HepG2 (cell line): ENCODE results near the gene SPHK1. TPM values are rescaled to one million over a fixed set of nuclear protein-coding genes. Genes with fewer than 3 reads are reported as not detected.

Experiments used
- ATAC-seq: fragments of 200-7000 bp; cut with Tn5 transposase; 3 replicates; pipeline ENCODE4 v1.9.1; 2020; ENCODE audit warnings: mild to moderate bottlenecking, moderate library complexity
- BruUV-seq: library from RNA; stranded (reverse); fragments of 400-500 nt; replicated peaks from 2 replicates; lab custom pipeline; 2021; lab: Mats Ljungman, UMichigan
- CTCF ChIA-PET: fragments of 300-600 bp; formaldehyde crosslinking; extraction: SDS; loops from one replicate; lab custom pipeline; 2021; ENCODE audit warnings: low total read pairs, inconsistent platforms, low intra/inter-chr PET ratio; lab: Yijun Ruan, JAX
- POLR2A ChIA-PET: fragments of 350-600 bp; sonication (Branson Sonifier 250); formaldehyde crosslinking; loops from one replicate; lab custom pipeline; 2020; ENCODE audit warnings: antibody characterized with exemption, inconsistent platforms; lab: Yijun Ruan, JAX
- DNase-seq: peaks from one replicate; pipeline ENCODE4 v3.0.0-alpha.2; 2015; ENCODE audit warnings: low spot score
- FAIRE-seq: peaks from 3 replicates; lab custom pipeline; 2011; peaks lifted over from hg19 to GRCh38; lab: Jason Lieb, UNC
- H2AFZ ChIP-seq: one replicate; pipeline ENCODE4 v1.6.1; 2011; ENCODE audit warnings: low read length, inconsistent platforms
- H3K27ac ChIP-seq: fragments of 300-600 bp; 3 replicates; pipeline ENCODE4 v1.8.0; 2011; ENCODE audit warnings: mixed run types, mild to moderate bottlenecking, mixed read lengths, low read length, inconsistent platforms; ENCODE audit not compliant: insufficient read depth; ENCODE audit errors: extremely low read length
- H3K27me3 ChIP-seq, 2 experiments: fragments of 200-600 bp in 1 of 2; 2 replicates in 1 of 2; 3 replicates in 1 of 2; pipeline versions ENCODE4 v1.6.0 to v1.8.0; 2011; ENCODE audit warnings: low read length in 2 of 2, mild to moderate bottlenecking in 2 of 2, moderate library complexity in 2 of 2, inconsistent platforms in 1 of 2; ENCODE audit not compliant: insufficient read depth in 2 of 2, control insufficient read depth in 1 of 2
- H3K36me3 ChIP-seq, 2 experiments: fragments of 200-600 bp in 1 of 2; replicated peaks in 1 of 2; 2 replicates in 1 of 2; 3 replicates in 1 of 2; pipeline versions ENCODE4 v1.5.1 to v1.8.0; 2011; ENCODE audit warnings: low read length in 2 of 2, inconsistent platforms in 1 of 2; ENCODE audit not compliant: insufficient read depth in 2 of 2, control insufficient read depth in 1 of 2
- H3K4me1 ChIP-seq: 2 replicates; pipeline ENCODE4 v1.5.1; 2012; ENCODE audit warnings: low read length, inconsistent platforms; ENCODE audit not compliant: insufficient read depth
- H3K4me2 ChIP-seq: 2 replicates; pipeline ENCODE4 v1.6.0; 2011; ENCODE audit warnings: low read depth, low read length, inconsistent platforms
- H3K4me3 ChIP-seq, 3 experiments: fragments of 200-600 bp in 1 of 3; sonication (generic), shearing (Covaris generic) in 1 of 3; replicated peaks in 1 of 3; 2 replicates each; pipeline ENCODE4 v1.5.1; 2011 to 2016; ENCODE audit warnings: low read length in 3 of 3, inconsistent platforms in 2 of 3, low read depth in 2 of 3, mild to moderate bottlenecking in 2 of 3, control low read depth in 1 of 3, mixed read lengths in 1 of 3; ENCODE audit not compliant: insufficient read depth in 1 of 3
- H3K79me2 ChIP-seq: one replicate; pipeline ENCODE4 v1.6.1; 2011; ENCODE audit warnings: low read length, inconsistent platforms; ENCODE audit not compliant: insufficient read depth
- H3K9ac ChIP-seq: 2 replicates; pipeline ENCODE4 v1.6.0; 2011; ENCODE audit warnings: mild to moderate bottlenecking, low read depth, low read length, inconsistent platforms; ENCODE audit not compliant: insufficient read depth
- H3K9me3 ChIP-seq: 2 replicates; pipeline ENCODE4 v1.5.1; 2012; ENCODE audit warnings: mild to moderate bottlenecking, low read length
- H4K20me1 ChIP-seq: 2 replicates; pipeline ENCODE4 v1.6.0; 2011; ENCODE audit warnings: inconsistent platforms, mild to moderate bottlenecking, low read length, moderate library complexity; ENCODE audit not compliant: insufficient read depth
- ATF4 ChIP-seq, 2 experiments: fragments of 450-650 bp in 1 of 2; sonication (generic) in 1 of 2; formaldehyde crosslinking; IDR thresholded peaks; 2 replicates each; pipeline versions ENCODE4 v1.5.0 to v1.8.0; 2020 to 2022; ENCODE audit warnings: mild to moderate bottlenecking in 1 of 2, missing genetic modification reagents in 1 of 2
- FOXK2 ChIP-seq: fragments of 450-650 bp; IDR thresholded peaks from 2 replicates; pipeline ENCODE4 v1.6.1; 2016
- GATA4 ChIP-seq: sonication (generic); IDR thresholded peaks from 2 replicates; pipeline ENCODE4 v1.6.1; 2016; ENCODE audit warnings: antibody characterized with exemption, low read depth, borderline replicate concordance
- HOXD1 ChIP-seq: sonication (generic); formaldehyde crosslinking; IDR thresholded peaks from 2 replicates; pipeline ENCODE4 v1.5.0; 2020; ENCODE audit warnings: missing genetic modification reagents
- RARG ChIP-seq: sonication (generic); formaldehyde crosslinking; IDR thresholded peaks from 2 replicates; pipeline ENCODE4 v1.4.0; 2020; ENCODE audit warnings: low read depth, mild to moderate bottlenecking, missing genetic modification reagents
- TAF1 ChIP-seq: sonication (generic); formaldehyde crosslinking; IDR thresholded peaks from 2 replicates; pipeline ENCODE4 v1.4.0; 2020; ENCODE audit warnings: missing genetic modification reagents
- ZNF318 ChIP-seq: sonication (generic); formaldehyde crosslinking; IDR thresholded peaks from 2 replicates; pipeline ENCODE4 v1.4.0; 2020; ENCODE audit warnings: mild to moderate bottlenecking, missing genetic modification reagents
- ZNF709 ChIP-seq: sonication (generic); formaldehyde crosslinking; IDR thresholded peaks from 2 replicates; pipeline ENCODE4 v1.5.0; 2020; ENCODE audit warnings: mild to moderate bottlenecking, missing genetic modification reagents
- ZNF768 ChIP-seq: sonication (generic); formaldehyde crosslinking; IDR thresholded peaks from 2 replicates; pipeline ENCODE4 v1.4.0; 2020; ENCODE audit warnings: missing genetic modification reagents
- WGBS: methylation state at CpG from one replicate; pipeline ENCODE4 v1.1.6; 2017; ENCODE audit warnings: low lambda C conversion rate; 5-methylcytosine and 5-hydroxymethylcytosine counted together
- in situ Hi-C: cut with HindIII; loops from 2 replicates; pipeline ENCODE4 v1.10.0; 2017; ENCODE audit warnings: low pct_unique_long_range_greater_than_20kb; ENCODE audit not compliant: extremely low pct_ligation_motif_present
- intact Hi-C: fragments of 100-400 bp; cut with micrococcal nuclease; formaldehyde crosslinking; loops from one replicate; pipeline ENCODE4 v1.10.0; 2022; ENCODE audit not compliant: unreplicated experiment
- polyA plus RNA-seq, 8 experiments: library from polyadenylated mRNA; depleted of rRNA in 3 of 8; stranded (reverse) in 7 of 8; unstranded in 1 of 8; fragments of >200 nt; fragmentation: Illumina TruSeq in 4 of 8; extraction: Trizol in 4 of 8; gene quantifications; 2 replicates each; pipeline versions ENCODE4 v1.2.1 to v1.2.3, GENCODE V29; 2011 to 2016; ENCODE audit warnings: low read depth in 4 of 8, missing spikeins in 1 of 8, mixed read lengths in 1 of 8; ENCODE audit not compliant: insufficient read depth in 1 of 8
- total RNA-seq, 5 experiments: library from RNA; depleted of rRNA; stranded (reverse); fragments of >200 nt; fragmentation: Illumina TruSeq; extraction: Trizol; gene quantifications; 2 replicates each; pipeline ENCODE4 v1.2.3, GENCODE V29; 2016; ENCODE audit warnings: low read depth in 1 of 5

Gene SPHK1
- total and polyA plus RNA-seq, 2 of the 13 experiments (the other 11 are each of a cell fraction or from before 2014, with no cell fraction given): 129 to 160 TPM

DNA sequence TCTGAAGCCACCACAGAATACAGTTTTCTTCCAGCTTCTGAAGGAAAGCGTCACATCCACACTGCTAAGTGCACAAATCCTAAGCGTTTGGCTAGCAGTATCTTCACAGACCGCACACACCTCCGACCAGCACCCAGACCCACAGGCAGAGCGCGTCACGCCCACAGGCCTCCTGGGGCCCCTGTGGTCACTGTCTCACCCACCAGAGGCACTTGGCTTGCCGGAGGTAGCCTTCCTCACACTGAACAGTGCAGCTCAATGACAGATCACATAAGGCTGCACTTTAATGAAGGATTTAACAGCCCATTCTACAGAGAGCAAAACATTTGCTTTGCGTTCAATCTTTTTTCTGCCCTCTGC lies 21.2 kb downstream of the SPHK1 start:
- in situ Hi-C loops (loop anchor here (5.0 kb wide), 1 partner anchor 102 kb away; no protein-coding TSS in a partner anchor), intact Hi-C loops (no loop called here)
- no peak overlapping the region for H3K27ac ChIP-seq
- peaks cover 29% of the 10 kb centered on the region for H3K79me2 ChIP-seq
- ChIA-PET CTCF (interaction anchor here (0.6 kb wide), 1 partner anchor 35 kb away, joined by 3 read pairs; no protein-coding TSS in a partner anchor), POLR2A (no interaction called here)
- no peak overlapping the region for H3K4me2 ChIP-seq
- BruUV-seq: no TSS peak
- FAIRE-seq (no peak), DNase-seq (no peak), ATAC-seq (no peak)
- no peak overlapping the region for H3K4me3 ChIP-seq
- H3K36me3 ChIP-seq: peaks cover 45 to 55% of the 10 kb centered on the region in 2 experiments
- WGBS: 95% methylated on average over 8 of the region's 9 CpGs
- no peaks in the 10 kb centered on the region for H3K9me3 ChIP-seq
- no peak overlapping the region for H2AFZ ChIP-seq
- peaks cover 20% of the 10 kb centered on the region for H3K4me1 ChIP-seq
- H3K9ac ChIP-seq: no peak overlapping the region
- H3K27me3 ChIP-seq: no peaks in the 10 kb centered on the region
- peaks cover 21% of the 10 kb centered on the region for H4K20me1 ChIP-seq
- TF ChIP-seq ATF4 (CRISPR knock-in tag; IDR thresholded peaks at IDR 0.05) (no peak), TAF1 (no peak)

- CTCF ChIA-PET: no interaction called here
- POLR2A ChIA-PET: no interaction called here
- FAIRE-seq: no peak
- H3K4me3 ChIP-seq: no peak overlapping the region
- peaks cover 20% of the 10 kb centered on the region for H3K4me1 ChIP-seq
- no peak overlapping the region for H3K4me2 ChIP-seq
- intact Hi-C loops: no loop called here
- WGBS: 97% methylated on average over 15 of the region's 16 CpGs
- no peak overlapping the region for H2AFZ ChIP-seq
- H3K9me3 ChIP-seq: no peaks in the 10 kb centered on the region
- in situ Hi-C loops: loop anchor here (5.0 kb wide), 1 partner anchor 101 kb away; no protein-coding TSS in a partner anchor
- H4K20me1 ChIP-seq: peaks cover 22% of the 10 kb centered on the region
- H3K9ac ChIP-seq: no peak overlapping the region
- BruUV-seq: no TSS peak
- peaks cover 40 to 50% of the 10 kb centered on the region in 2 experiments for H3K36me3 ChIP-seq
- no peaks in the 10 kb centered on the region for H3K27me3 ChIP-seq
- DNase-seq: no peak
- ATAC-seq: no peak
- no peak overlapping the region for H3K27ac ChIP-seq
- peaks cover 29% of the 10 kb centered on the region for H3K79me2 ChIP-seq
- TF ChIP-seq ZNF768 (CRISPR knock-in tag): no peak
- TF ChIP-seq GATA4: no peak
- no peak for TF ChIP-seq HOXD1 (CRISPR knock-in tag)
- no peak for TF ChIP-seq FOXK2
- TF ChIP-seq ZNF709 (CRISPR knock-in tag): no peak
- no peak for TF ChIP-seq RARG
- TF ChIP-seq ZNF318 (CRISPR knock-in tag): no peak
Observed at GRCh38 chr17:76405967-76406647, 21.7 kb downstream of the SPHK1 start.
